Endometrial microvascular endothelial cells (primary cell): Measurements from ENCODE around the gene FBXL16. TPM values are rescaled to one million over a fixed set of nuclear protein-coding genes. Genes with fewer than 3 reads are reported as not detected.
"Not testable (repeated sequence)": the region's sequence is repeated elsewhere in the genome, so short reads cannot be mapped to it uniquely, and the experiment has no call there.

ENCODE experiments used
- in situ Hi-C: cut with HindIII; loops from 2 replicates; pipeline ENCODE4 v1.10.0; 2017; ENCODE audit warnings: low sequenced_read_pairs, low pct_unique_long_range_greater_than_20kb; ENCODE audit errors: inconsistent ontology term
- total RNA-seq: library from RNA; depleted of rRNA; stranded (reverse); fragments of >200 nt; gene quantifications from one replicate; pipeline ENCODE4 v1.2.3, GENCODE V29; 2015; ENCODE audit errors: inconsistent ontology term

The FBXL16 gene, protein sequence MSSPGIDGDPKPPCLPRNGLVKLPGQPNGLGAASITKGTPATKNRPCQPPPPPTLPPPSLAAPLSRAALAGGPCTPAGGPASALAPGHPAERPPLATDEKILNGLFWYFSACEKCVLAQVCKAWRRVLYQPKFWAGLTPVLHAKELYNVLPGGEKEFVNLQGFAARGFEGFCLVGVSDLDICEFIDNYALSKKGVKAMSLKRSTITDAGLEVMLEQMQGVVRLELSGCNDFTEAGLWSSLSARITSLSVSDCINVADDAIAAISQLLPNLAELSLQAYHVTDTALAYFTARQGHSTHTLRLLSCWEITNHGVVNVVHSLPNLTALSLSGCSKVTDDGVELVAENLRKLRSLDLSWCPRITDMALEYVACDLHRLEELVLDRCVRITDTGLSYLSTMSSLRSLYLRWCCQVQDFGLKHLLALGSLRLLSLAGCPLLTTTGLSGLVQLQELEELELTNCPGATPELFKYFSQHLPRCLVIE
- total RNA-seq: not detected

DNA sequence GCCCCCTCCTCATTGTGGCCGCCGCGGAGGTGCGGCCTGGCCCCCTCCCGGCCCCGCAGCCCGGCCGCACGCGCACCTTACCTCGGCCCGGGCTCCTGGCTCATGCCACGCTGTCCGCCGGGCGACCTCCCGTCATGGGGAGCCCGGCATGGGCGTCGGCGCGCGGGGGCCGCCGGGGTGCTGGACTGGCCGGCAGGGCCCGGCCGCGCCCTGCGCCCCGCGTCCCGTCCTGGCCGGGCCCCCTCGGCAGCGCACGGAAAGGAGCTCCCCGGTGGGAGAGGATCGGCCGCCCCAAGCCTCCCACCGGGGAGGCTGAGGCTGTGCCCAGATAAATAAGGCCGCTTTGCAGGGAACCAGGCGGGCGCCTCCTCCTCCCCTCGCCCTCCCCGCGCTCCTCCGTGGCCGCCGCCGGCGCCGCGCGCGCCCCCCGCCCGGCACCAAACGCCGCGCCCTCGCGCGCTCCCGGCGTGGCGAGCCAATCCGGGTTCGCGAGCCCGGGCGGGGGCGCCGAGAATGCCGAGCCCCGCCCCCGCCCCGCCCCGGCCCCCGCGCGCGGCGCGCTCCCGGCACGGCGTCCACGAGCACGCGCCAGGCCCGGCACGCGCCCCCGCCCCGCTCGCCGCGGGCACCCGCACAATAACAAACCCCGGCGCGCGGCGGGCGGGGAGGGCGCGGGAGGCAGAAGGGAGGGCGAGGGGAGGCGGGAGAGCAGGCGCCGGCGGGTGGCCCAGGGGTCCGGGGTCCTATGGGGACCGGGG, at the start of gene FBXL16:
Gene FBXL16, minus strand, starts transcription at position 371 of the 758 bp plus-strand sequence. CDS start 8,396 bp downstream, outside the sequence.
- in situ Hi-C loops: no loop called here

DNA sequence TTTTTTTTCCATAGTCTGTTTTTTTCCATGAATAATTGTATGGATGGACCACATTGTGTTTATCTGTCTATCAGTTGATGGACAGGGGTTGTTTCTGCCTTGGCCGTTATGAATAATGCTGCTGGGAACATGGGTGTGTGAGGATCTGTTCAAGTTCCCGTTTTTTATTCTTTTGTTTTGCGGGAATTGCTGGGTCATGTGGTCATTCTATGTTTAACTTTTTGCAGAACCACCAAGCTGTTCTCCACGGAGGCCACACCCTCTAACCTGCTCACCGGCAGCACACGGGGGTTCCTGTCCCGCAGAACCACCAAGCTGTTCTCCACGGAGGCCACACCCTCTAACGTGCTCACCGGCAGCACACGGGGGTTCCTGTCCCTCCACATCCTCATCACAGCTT, 49.1 kb upstream of the FBXL16 start:
- in situ Hi-C loops: no loop called here

DNA sequence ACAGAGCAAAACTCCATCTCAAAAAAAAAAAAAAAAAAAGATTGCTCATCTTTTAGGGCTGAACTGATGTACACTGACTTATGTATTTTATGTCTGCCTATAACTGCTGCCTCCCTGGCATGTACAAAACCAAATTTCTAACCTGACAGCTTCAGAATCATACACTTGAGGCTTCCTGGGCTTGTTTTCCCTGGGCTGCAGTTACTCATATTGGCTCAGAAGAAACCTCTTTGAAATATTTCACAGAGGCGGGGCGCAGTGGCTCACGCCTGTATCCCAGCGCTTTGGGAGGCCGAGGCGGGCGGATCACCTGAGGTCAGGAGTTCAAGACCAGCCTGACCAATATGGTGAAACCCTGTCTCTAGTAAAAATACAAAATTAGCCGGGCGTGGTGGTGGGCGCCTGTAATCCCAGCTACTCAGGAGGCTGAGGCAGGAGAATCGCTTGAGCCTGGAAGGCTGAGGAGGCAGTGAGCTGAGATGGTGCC, 48.6 kb upstream of the FBXL16 start:
- in situ Hi-C loops: not testable (repeated sequence)

DNA sequence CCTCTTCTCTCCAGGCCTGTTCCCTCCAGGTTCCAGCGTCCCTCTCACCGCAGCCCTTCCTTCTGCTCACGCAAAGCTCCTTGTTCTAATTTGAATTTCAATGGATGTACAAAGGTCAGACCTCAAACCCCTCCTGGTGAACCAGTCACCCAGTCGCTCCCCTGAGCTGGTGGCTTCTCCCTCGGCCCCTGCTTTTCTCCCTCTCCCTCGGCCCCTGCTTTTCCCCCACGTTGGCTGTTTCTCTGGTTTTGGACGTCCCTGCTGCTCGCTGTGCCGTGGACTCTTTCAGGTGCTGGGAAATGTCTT, 46.4 kb upstream of the FBXL16 start:
- in situ Hi-C loops: no loop called here

DNA sequence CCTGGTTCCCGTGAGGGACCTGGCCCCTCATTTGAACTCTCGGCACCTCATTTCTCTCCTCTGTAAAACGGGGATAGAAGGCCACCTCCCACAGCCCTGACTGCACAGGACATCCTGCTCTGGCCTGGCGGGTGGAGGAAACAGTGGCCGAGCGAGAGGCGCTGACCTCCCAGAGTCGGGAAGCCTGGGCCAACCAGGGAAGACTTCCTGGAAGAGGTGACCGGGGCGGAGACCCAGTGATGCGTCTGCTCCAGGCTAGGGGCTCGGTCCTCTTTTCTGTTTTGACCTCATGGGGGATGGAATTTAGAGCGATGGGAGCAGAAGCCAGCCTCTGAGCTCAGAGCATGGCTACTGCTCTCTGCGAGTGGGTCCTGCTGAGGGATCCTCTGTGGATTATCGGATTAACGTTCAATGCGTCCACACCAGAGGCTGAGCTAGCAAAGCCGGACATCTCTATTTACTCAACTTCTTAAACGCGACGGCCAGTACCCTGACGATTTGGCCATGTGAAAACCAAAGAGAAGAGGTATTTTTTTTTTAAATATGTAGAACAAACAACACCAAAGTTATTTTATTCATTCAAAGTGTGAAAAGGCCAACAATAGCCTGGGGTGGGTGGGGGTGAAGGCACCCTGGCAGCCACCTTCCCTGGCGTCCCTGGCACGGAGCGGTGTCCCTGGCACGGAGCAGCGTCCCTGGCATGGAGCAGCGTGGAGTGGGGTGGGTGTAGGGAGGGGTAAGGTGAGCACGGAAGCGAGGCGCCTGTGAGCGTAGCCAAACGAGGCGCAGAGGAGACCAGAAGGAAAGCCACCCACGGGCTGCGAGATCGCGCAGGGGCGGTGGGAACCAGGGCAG, 45.8 kb upstream of the FBXL16 start:
- in situ Hi-C loops: no loop called here

DNA sequence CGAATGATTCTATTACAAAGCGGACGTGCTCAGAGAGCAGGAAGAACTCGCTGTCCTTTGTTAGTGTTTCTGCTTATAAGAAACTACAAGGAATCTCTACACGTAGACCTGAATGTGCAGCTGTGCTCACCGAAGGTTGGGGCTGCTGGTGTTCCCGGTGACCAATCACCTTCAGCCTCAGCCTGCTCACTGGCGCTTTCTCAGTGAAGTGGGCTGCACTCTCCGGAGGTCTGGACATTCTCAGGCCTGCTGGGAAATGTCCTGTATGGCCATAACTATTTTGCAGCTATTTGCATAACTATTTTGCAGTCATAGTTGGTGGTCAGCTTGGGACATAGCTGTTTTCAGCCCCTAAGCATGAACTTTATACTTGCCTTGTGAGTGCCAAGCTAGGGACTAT, 44.9 kb upstream of the FBXL16 start:
- in situ Hi-C loops: no loop called here

DNA sequence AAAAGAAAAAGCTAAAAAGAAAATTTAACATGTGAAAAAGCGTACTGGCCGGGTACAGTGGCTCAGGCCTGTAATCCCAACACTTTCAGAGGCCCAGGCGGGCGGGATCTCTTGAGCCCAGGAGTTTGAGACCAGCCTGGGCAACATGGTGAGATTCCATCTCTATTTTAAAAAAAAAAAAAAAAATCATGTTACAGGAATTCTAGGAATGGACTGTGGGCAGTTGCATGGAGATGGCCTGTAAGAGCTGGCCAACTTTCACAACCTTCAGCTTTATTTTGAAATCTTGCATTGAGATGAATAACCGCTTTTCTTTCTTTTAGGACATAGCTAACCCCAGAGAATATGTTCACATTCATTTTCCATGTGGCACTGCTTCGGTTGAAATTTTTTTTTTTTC, 43.4 kb upstream of the FBXL16 start:
- in situ Hi-C loops: no loop called here

DNA sequence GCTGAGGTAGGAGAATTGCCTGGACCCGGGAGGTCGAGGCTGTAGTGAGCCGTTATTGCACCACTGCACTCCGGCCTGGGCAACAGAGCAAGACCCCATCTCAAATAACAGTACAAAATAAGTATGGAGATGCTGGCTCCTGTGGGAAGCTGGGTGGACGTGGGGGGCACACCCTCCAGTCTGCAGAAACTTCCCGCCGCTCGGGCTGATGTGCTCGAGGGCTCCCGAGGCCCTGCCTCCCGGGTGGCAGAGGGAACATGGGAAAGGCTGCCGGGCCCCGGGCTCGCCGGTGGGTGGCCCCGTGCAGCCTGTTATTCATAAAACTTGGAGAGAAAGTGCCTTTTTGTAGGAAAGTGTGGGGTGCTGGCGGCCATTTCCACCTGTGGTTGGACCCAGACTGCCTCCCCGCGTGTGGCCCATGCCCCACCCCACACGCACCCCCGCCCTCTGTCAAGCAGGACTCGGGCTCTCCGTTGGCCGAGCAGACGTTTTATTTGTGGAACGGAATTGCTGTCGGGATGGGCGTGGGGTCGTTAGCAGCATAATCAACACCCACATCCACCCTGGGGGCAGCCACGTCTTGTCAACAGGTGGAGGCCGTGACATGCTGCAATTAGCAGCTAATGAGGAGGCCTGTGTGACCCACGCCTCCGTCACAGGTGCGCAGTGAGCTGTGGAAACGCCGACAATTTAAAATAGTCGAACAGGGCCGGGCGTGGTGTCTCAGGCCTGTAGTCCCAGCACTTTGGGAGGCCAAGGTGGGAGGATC, 42.6 kb upstream of the FBXL16 start:
- in situ Hi-C loops: no loop called here

DNA sequence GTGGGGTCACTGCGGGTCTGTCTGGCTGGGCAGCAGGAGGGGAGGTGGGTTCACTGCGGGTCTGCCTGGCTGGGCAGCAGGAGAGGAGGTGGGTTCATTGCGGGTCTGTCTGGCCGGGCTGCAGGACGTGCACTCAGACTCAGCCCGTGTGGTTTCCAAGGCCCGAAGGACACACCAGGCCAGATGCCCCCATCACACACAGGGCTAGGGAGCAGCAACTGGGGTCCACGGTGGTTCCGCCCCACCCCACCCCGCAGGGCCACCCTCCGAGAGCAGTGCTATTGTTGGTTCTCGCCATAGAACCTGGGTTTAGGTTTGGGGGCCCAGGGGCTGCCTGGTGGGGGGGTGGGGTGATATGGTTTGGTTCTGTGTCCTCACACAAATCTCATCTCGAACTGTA, 41.0 kb upstream of the FBXL16 start:
- in situ Hi-C loops: no loop called here

DNA sequence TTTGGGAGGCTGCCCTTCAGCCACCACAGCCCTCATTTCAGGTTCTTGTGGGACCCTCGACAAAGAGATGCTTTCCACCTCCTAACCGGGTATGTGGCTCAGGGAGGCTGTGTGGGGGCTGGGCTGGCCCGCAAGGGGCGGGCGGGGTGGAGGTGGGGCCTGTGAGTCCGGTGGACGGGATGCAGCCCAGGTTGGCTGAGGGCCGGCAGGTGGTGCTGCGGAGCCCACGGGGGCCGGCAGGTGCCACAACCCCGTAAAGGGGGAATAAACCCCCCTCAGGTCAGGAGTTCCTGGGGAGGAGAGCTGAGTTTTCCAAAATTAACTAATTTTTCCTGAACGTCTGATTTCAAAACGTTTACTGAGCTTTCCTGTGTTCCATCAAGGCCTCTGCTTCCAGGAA, 40.1 kb upstream of the FBXL16 start:
- in situ Hi-C loops: no loop called here

DNA sequence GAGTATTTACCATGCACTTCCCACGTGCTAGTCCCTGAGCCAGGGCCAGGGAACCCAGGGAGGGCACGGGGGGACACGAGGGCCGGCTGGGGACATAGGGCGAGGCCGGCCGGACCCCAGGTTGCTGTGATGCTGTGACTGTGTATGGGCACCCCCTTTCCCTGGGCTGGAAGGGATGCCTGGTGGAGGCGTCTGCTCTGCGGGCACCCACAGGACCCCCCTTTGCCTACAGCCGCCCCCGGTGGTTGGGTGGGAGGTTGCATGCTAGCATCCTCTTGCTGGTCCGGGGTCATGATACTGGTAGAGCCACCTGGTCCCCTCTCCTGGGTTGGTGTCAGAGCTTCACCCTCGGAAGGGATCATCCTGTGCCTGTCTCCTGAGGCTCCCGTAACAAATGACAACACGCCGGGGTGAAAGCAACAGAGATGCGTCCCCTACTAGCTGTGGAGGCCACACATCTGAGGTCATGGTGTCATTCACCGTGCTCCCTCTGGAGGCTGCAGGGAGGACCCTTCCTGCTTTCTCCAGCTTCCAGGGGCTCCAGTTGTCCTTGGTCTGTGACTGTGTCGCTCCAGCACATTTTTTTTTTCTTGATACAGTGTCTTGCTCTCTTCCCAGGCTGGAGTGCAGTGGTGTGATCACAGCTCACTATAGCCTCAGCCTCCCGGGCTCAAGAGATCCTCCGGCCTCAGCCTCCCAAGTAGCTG, 38.3 kb upstream of the FBXL16 start:
- in situ Hi-C loops: no loop called here

DNA sequence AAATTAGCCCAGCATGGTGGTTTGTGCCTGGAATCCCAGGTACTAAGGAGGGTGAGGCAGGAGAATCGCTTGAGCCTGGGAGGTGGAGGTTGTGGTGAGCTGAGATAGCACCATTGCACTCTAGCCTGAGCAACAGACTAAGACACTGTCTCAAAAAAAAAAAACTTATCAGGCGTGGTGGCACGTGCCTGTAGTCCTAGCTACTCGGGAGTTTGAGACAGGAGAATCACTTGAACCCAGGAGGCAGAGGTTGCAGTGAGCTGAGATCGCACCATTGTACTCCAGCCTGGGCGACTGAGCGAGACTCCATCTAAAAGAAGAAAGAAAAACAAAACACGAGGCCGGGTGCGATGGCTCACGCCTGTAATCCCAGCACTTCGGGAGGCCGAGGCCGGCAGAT, 37.3 kb upstream of the FBXL16 start:
- in situ Hi-C loops: not testable (repeated sequence)

DNA sequence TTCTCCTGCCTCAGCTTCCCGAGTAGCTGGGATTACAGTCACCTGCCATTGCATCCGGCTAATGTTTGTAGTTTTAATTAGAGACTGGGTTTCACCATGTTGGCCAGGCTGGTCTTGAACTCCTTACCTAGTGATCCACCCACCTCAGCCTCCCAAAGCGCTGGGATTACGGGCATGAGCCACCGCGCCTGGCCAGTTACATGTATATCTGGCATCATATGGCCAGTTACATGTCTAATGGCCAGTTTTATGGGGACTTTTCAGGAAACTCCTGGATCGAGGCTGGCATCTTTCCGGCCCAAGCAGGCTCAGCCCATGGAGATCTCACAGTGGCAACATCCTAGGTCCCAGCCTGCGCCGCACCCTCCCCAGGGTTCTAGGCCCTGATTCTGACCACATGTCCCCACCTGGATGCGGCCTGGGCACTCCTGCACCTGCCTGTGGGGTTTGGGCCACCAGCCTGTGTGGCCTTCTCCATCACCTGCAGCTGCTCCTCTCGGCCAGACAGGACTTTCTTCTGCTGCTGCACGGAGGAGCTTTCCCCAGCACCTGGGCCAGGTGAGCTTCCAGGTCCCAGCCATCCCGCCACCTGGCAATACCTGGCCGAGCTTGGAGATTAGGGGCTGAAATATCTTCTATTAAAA, 36.5 kb upstream of the FBXL16 start:
- in situ Hi-C loops: no loop called here

DNA sequence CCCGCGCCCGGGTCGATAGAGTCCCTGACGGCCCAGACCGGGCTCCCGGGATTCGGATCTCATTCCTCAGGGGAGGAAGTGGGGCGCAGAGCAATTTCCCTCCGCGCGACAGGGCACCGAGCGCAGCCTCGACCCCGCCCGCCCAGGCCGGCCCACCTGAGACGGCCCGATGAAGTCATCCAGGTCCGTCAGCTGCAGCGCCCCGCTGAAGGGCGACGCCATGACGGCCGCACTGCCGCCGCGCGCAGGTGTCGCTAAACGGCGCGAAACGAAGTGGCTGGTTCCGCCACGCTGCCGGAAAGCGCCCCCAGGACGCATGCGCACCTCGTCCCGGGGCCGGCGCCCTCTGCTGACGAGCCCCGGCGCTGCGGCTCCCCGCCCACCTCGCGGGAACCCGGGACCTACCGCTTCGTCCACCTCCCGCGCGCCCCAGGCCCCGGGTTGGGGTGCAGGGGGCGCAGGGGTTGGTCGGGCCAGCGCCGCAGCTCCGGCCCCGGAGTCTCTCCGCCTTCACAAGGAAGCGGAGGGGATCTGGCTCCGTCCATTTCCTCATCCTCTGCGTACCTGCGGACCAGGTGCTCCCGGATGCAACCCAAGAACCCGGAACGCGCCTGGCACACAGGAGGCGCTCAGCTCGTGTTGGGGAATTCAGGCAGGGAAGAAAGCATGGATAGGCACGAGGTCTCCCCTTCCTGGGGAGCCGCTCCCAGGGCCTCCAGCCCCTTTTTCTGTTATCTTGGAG, 35.3 kb upstream of the FBXL16 start, which contains the start of gene CIAO3:
Gene CIAO3, minus strand, starts transcription at position 234 of the 742 bp plus-strand sequence. Its CDS starts 12 bp downstream, at position 222.
- in situ Hi-C loops: no loop called here

DNA sequence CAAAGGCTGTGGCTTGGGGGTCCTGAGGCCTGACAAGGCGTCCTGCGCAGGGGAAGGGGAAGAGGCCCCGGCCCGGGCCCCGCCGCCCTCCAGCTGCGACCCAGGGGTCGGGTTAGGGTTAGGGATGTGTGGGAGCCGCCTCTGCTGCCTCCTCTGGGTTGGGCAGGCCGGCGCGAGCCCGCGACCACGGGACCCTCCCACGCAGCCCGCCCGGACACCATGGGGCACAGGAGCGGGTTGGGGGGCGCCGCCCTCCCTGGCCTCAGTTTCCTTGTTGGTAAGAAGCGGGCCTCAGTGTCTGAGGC, 34.8 kb upstream of the FBXL16 start:
- in situ Hi-C loops: no loop called here

DNA sequence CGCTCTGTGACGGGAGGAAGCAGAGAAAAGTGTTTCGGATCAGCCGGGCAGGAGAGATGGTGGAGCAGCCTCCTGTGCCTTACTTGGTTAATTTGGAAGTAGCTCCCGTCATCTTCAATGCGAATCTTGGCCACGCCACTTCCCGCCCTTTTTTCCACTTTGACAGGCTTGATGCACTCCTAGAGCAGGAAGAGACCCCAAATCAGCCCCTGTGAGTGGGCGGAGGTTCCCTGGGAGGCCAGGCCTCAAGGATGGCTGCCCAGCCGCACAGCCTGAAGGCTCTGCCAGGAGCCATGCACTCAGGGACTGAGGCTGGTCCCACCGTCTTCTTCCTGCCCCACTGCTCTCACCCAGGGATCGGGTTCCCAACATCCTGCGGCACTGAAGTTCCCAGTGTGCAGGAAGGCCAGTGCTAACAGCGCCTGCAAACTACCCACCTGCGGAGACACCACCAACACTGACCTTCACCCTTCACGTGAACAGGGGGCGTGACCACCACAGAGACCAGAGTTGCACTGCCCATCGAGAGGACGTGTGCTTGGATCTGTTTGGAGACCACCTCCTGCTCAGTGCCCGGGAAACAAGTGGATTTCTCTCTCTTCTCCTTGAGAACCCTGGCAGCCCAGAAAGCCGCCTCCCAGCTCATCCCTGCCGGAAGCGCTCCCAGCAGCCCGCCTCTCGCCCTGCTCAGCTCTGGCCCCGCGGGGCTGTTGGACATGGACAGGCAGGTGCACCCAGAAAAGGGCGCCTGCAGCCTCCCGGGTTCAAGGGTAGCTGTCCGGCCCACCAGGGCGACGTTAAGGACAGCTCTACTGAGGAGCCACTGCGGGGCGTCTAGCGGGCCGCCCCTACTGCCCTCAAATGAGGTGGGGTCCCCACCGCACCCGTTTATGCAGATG, 34.2 kb upstream of the FBXL16 start:
- in situ Hi-C loops: no loop called here
